Pancreas (tissue), 10 donors: ENCODE data around the gene LRMDA. TPM values are rescaled to one million over a fixed set of nuclear protein-coding genes. Genes with fewer than 3 reads are reported as not detected.

Experiments used
- ATAC-seq, 4 donors: fragments of 200-7000 bp; cut with Tn5 transposase; one replicate each; pipeline versions ENCODE4 v1.8.0 to v1.9.1; 2020; ENCODE audit warnings: mild to moderate bottlenecking in 4 of 4, moderate library complexity in 4 of 4
- DNase-seq, 6 donors: peaks; one replicate each; pipeline ENCODE4 v3.0.0-alpha.2; 2020
- FAIRE-seq: peaks from 2 replicates; lab custom pipeline; 2012; peaks lifted over from hg19 to GRCh38; lab: Jason Lieb, UNC
- H3K27ac ChIP-seq, 4 donors: fragments of 200-600 bp; sonication (generic); 1 replicate in 3 of 4; 2 replicates in 1 of 4; pipeline versions ENCODE4 v1.5.0 to v1.8.0; 2020
- H3K27me3 ChIP-seq, 4 donors: fragments of 200-600 bp; one replicate each; pipeline ENCODE4 v1.8.0; 2021
- H3K36me3 ChIP-seq, 3 donors: fragments of 200-600 bp; sonication (generic) in 1 of 3; one replicate each; pipeline versions ENCODE4 v1.5.0 to v1.8.0; 2020 to 2021
- H3K4me1 ChIP-seq, 3 donors: fragments of 200-600 bp; one replicate each; pipeline ENCODE4 v1.8.0; 2021
- H3K4me3 ChIP-seq, 4 donors: fragments of 200-600 bp; sonication (generic) in 2 of 4; one replicate each; pipeline versions ENCODE4 v1.5.0 to v1.8.0; 2020 to 2021
- H3K9me3 ChIP-seq, 4 donors: fragments of 200-600 bp; one replicate each; pipeline ENCODE4 v1.8.0; 2021
- WGBS, 2 donors: extraction: QIAGEN DNeasy Blood & Tissue Kit; methylation state at CpG; one replicate each; pipeline ENCODE4 v1.1.7; 2013; 5-methylcytosine and 5-hydroxymethylcytosine counted together
- intact Hi-C, 3 donors: fragments of 100-400 bp; cut with DNase I; formaldehyde crosslinking; loops; one replicate each; pipeline versions ENCODE4 v1.11.1 to v1.14.2; 2022
- polyA plus RNA-seq, 2 donors: library from polyadenylated mRNA; stranded (reverse); fragments of 200-250 nt; gene quantifications; one replicate each; pipeline ENCODE4 v1.2.3, GENCODE V29; 2013
- total RNA-seq, 6 donors: library from RNA; stranded (reverse); fragmentation: NEBNext Ultra II Directional in 4 of 6; extraction: Animal tissue kit (Norgen Biotek cat#: 25700) in 4 of 6; gene quantifications; one replicate each; pipeline versions ENCODE4 v1.2.1 to v1.2.4, GENCODE V29; 2021 to 2023
- TF ChIP-seq, protein P1 (sequence below), 4 donors: fragments of 200-600 bp; sonication (generic) in 3 of 4; IDR thresholded peaks; one replicate each; pipeline versions ENCODE4 v1.5.0 to v1.8.0; 2021; ENCODE audit warnings: antibody characterized with exemption in 4 of 4
- donor health status: healthy with polysubstance abuse.
- donor health status: DM: no; HTN: no; CAD: no; lungs with moderate emphysema.
- donor health status: DM: no; HTN: no; CAD: no.
- donor health status: control.
- donor health status: control.
- donor health status: Bipolar disorder and iron deficiency.
- donor health status: DM: yes; HTN: yes; CAD: no.
- donor health status: DM: no; HTN: no; CAD: no.
- donor health status: DM: no; HTN: no; CAD: no.
- donor health status: DM: yes; HTN: yes; CAD: no.

LRMDA gene
- total and polyA plus RNA-seq, 8 donors = 4.6 to 21.2 (median 13.4) TPM

DNA sequence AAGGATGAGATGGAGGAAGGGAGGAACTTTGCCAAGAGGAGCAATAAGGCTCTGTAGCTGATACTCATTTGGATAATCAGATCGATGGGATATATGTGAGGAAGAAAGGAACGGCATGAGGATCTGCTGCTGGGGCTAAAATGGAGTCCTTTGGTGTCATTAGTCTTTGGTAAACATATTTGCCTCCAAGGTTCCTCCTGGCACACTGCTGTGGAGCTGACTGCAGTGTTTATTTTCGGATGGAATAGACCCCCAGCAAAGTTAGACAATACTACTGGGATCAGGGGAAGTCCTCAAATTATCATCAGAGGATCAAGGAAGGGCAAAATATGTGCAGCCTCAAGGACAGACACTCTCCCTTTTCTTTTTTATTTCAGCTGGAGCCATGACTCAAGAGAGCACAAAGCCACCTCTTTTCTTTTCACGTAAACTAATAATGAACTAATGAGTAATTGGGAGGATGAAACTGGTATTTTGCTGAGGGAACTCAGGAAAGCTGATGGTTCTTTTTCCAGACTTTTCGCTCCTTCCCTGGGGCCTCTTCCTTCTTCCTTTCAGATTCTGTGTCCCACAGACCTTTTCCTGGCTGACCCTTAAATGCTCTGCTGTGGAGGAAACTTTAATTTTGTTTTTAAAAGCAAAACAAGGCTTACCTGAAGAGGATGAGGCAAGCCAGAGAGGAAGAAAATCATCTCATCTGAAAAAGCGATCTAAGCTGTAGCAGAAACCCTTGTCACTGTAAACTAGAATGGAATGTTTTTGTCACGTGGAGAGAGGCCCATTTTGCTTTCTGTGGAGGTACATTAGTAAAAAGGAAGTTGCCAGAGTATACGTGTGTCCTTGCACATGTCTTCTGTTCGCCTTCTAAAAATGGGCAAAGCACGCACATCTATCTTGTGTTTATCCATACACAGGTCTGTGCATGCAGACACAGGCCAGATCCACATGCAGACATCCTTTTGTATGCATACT is 33.3 kb downstream of the LRMDA start:
- DNase-seq (no peak), ATAC-seq (peak in 2 of 4 donors; percentile 22 to 23), FAIRE-seq (no peak)
- H3K4me1 ChIP-seq = no peaks in the 10 kb centered on the region
- H3K27me3 ChIP-seq = no peaks in the 10 kb centered on the region
- H3K27ac ChIP-seq = peak overlapping the region in 1 of 4 donors; percentile 5
- no peaks in the 10 kb centered on the region for H3K36me3 ChIP-seq
- intact Hi-C loops = no loop called here
- 70 to 75% methylated on average over 10 of the region's 10 CpGs for WGBS, 2 donors
- H3K9me3 ChIP-seq = no peaks in the 10 kb centered on the region
- H3K4me3 ChIP-seq = no peak overlapping the region
- TF ChIP-seq, protein P1, sequence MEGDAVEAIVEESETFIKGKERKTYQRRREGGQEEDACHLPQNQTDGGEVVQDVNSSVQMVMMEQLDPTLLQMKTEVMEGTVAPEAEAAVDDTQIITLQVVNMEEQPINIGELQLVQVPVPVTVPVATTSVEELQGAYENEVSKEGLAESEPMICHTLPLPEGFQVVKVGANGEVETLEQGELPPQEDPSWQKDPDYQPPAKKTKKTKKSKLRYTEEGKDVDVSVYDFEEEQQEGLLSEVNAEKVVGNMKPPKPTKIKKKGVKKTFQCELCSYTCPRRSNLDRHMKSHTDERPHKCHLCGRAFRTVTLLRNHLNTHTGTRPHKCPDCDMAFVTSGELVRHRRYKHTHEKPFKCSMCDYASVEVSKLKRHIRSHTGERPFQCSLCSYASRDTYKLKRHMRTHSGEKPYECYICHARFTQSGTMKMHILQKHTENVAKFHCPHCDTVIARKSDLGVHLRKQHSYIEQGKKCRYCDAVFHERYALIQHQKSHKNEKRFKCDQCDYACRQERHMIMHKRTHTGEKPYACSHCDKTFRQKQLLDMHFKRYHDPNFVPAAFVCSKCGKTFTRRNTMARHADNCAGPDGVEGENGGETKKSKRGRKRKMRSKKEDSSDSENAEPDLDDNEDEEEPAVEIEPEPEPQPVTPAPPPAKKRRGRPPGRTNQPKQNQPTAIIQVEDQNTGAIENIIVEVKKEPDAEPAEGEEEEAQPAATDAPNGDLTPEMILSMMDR (IDR thresholded peaks at IDR 0.05) = no peak

DNA sequence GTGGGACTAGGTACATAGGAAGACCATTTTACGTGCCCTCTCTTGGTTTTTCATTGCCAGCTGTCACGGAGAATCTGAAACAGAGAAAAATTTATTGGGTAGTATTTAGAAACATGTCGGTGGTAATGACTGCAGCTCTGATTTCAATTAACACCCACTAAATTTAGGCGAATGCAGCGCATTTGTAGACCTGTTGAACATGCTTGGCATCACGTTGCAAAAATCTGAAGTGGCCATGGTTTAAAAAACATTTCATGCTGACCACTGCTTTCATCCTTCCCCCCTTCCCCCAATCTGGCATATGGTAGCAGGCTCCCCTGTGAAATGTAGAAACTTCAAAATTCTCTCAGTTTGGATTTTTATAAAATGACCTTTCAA is 34.0 kb downstream of the LRMDA start:
- Histone ChIP-seq H3K4me1 (no peaks in the 10 kb centered on the region), H3K36me3 (no peaks in the 10 kb centered on the region), H3K27me3 (no peaks in the 10 kb centered on the region), H3K9me3 (no peaks in the 10 kb centered on the region), H3K4me3 (no peak overlapping the region), H3K27ac (no peak overlapping the region)
- ATAC-seq (no peak), FAIRE-seq (no peak), DNase-seq (no peak)
- intact Hi-C loops = no loop called here
- TF ChIP-seq, protein P1 (IDR thresholded peaks at IDR 0.05) = no peak
- 91 to 96% methylated on average over 6 of the region's 6 CpGs for whole genome bisulfite sequencing, 2 donors

DNA sequence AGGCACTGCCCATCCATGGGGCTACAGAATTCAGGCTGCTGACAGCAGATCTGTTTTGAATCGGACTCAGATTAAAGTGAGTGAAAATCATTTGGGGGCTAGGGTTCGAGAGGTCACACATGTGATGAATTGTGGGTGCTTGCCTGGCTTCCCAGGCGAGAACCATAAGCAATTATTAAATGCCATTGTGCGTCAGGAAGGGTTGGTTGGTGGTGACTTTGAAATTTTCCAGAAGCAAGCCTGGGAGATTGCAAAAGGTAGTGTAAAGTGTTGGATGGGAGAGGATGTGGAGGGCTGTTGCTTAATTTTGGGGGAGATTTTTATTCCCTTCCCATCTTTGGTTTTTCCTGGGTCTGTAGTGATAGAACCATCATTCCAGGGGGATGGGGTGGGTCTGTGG is 34.6 kb downstream of the LRMDA start:
- H3K27me3 ChIP-seq = no peaks in the 10 kb centered on the region
- H3K4me3 ChIP-seq = no peak overlapping the region
- H3K27ac ChIP-seq = no peak overlapping the region
- TF ChIP-seq, protein P1 (IDR thresholded peaks at IDR 0.05) = no peak
- no peaks in the 10 kb centered on the region for H3K4me1 ChIP-seq
- ATAC-seq (no peak), DNase-seq (no peak), FAIRE-seq (no peak)
- H3K9me3 ChIP-seq = no peaks in the 10 kb centered on the region
- WGBS, 2 donors = 89 to 96% methylated on average over 4 of the region's 4 CpGs
- no peaks in the 10 kb centered on the region for H3K36me3 ChIP-seq
- intact Hi-C loops = no loop called here

DNA sequence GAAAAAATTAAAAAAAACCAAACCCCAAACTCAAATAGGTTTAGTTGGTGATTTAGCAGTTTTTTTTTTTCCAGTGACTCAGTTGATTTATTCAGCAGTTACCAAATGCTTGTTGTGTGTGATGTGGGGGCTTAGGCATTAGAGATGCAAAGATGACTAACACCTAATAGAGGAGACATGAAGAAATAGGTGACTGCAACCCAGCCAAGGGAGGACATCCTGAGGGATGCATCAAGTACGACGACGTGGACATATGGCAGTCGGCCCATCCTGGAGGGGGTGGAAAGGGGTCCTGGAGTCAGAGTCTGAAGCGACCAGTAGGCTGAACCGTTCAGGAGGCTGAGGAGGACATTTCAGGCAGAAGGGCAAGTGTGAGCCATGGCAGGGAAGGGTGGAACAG is 35.5 kb downstream of the LRMDA start:
- ATAC-seq = no peak
- H3K36me3 ChIP-seq = no peaks in the 10 kb centered on the region
- no peak overlapping the region for H3K4me3 ChIP-seq
- intact Hi-C loops = no loop called here
- TF ChIP-seq, protein P1 (IDR thresholded peaks at IDR 0.05) = no peak
- WGBS, 2 donors = 91 to 98% methylated on average over 6 of the region's 6 CpGs
- H3K27ac ChIP-seq = no peak overlapping the region
- no peaks in the 10 kb centered on the region for H3K4me1 ChIP-seq
- no peak for FAIRE-seq
- no peaks in the 10 kb centered on the region for H3K27me3 ChIP-seq
- no peaks in the 10 kb centered on the region for H3K9me3 ChIP-seq
- no peak for DNase-seq

DNA sequence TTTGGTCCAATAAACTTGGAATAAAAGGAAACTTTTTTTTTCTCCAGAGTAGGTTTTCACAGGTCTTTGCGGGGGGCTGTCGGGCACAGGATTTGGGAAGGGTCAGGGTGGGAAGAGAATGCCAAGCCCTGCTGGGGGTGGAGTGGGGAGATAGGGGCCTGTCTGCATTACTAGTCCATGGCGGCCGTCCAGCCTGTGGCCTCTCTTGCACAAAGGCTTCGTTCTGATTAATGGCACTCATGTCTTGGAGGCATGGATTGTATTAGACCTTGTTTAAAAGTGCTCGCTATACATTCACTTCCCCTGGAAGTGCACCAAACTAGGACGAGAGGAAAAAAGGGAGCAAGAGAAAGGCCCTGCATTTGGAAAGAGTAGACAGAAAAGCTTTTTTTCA is 37.2 kb downstream of the LRMDA start:
- Histone ChIP-seq H3K4me3 (no peak overlapping the region), H3K4me1 (no peaks in the 10 kb centered on the region), H3K27me3 (no peaks in the 10 kb centered on the region), H3K27ac (no peak overlapping the region), H3K9me3 (no peaks in the 10 kb centered on the region), H3K36me3 (no peaks in the 10 kb centered on the region)
- FAIRE-seq (no peak), ATAC-seq (no peak), DNase-seq (no peak)
- TF ChIP-seq, protein P1 (IDR thresholded peaks at IDR 0.05) = no peak
- intact Hi-C loops = no loop called here
- 87 to 88% methylated on average over 7 of the region's 7 CpGs for WGBS, 2 donors
